ENCODE measurements around the gene D2HGDH. TPM values are rescaled to one million over a fixed set of nuclear protein-coding genes. Genes with fewer than 3 reads are reported as not detected.

Gene D2HGDH
- total RNA-seq, 1 experiment from 2014 or later, result 46.3 TPM

DNA sequence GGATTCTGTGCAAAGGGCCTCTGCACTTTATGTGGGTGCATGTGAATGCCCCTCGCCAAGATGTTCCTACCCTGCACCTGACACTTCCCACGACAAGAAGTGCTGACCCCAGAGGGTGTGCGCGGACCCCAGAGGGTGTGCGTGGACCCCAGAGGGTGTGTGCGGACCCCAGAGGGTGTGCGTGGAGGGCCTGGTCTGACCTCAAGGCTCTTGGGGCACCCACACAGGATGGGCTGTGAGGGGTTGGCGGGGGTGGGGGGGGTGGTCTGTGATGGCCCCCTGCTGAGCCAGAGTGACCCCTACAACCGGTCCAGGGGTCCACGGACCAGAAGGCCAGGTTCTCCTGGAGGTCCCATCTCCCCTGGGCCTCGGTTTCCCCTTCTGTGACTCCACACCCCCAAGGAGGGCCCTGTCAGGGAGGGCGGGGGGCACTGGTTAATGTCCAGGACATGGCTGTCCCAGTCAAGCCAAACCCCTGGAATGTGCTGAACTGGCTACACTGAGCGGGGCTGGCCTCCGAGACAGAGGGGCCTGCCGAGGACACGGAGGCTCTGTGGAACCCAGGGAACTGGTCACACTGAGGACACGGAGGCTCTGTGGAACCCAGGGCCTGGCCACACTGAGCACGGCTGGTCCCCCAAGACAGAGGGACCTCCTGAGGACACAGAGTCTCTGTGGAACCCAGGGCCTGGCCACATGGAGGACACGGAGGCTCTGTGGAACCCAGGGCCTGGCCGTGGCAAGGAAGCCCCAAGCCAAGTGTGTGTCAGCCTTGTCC is 77.7 kb downstream of the D2HGDH start:
- no peaks in the 10 kb centered on the region for H4K20me1 ChIP-seq (ENCODE audit: insufficient read depth)
- TF ChIP-seq CEBPB (IDR thresholded peaks at IDR 0.05; ENCODE audit: low read depth) (no peak), EGR1 (IDR thresholded peaks at IDR 0.05; ENCODE audit: low read depth) (no peak), EZH2 (IDR thresholded peaks at IDR 0.05) (no peak), JUND (IDR thresholded peaks at IDR 0.05) (no peak), YY1 (IDR thresholded peaks at IDR 0.05; ENCODE audit: extremely low read depth, insufficient replicate concordance, low read depth, low read length) (no peak), ATF3 (IDR thresholded peaks at IDR 0.05) (no peak), SRF (IDR thresholded peaks at IDR 0.05; ENCODE audit: low read depth) (no peak), REST (IDR thresholded peaks at IDR 0.05; ENCODE audit: low read depth) (no peak), ELF1 (IDR thresholded peaks at IDR 0.05; ENCODE audit: borderline replicate concordance, low read depth) (no peak), FOSL1 (IDR thresholded peaks at IDR 0.05; ENCODE audit: low read depth) (no peak), TCF7L2 (IDR thresholded peaks at IDR 0.05; ENCODE audit: borderline replicate concordance, extremely low read depth, insufficient read depth, insufficient read length) (no peak), ZFX (IDR thresholded peaks at IDR 0.05) (no peak), RAD21 (IDR thresholded peaks at IDR 0.05; ENCODE audit: low read depth) (no peak), CBX3 (IDR thresholded peaks at IDR 0.05; ENCODE audit: low read depth) (no peak), EZH2phosphoT487 (IDR thresholded peaks at IDR 0.05; ENCODE audit: borderline replicate concordance) (no peak), POLR2AphosphoS5 (IDR thresholded peaks at IDR 0.05; ENCODE audit: low read depth, low read length) (no peak)
- ChIA-PET POLR2A (no interaction called here), RAD21 (ENCODE audit: low non-redundant PET in 1 of 2, low total read pairs in 2 of 2, uncharacterized antibody in 2 of 2, unreplicated experiment in 2 of 2) (no interaction called here), CTCF (no interaction called here)
- intact Hi-C loops (cut with micrococcal nuclease), result no loop called here
- no peak overlapping the region for H2AFZ ChIP-seq (ENCODE audit: low read depth, low read length, poor library complexity, severe bottlenecking)
- H3K36me3 ChIP-seq (ENCODE audit: control insufficient read depth in 1 of 2, insufficient read depth in 2 of 2, low read length in 2 of 2), result no peaks in the 10 kb centered on the region
- H3K9me2 ChIP-seq (ENCODE audit: insufficient read depth), result no peaks in the 10 kb centered on the region
- no peak for ATAC-seq
- no peaks in the 10 kb centered on the region for H3K4me1 ChIP-seq (ENCODE audit: control insufficient read depth in 1 of 2, insufficient read depth in 2 of 2, low read length in 2 of 2)
- DNase-seq (ENCODE audit: low read depth, low spot score), result no peak
- no TSS peak for BruUV-seq (replicated peaks)
- H3K9ac ChIP-seq (ENCODE audit: low read length), result no peak overlapping the region
- no peak overlapping the region for H3K27ac ChIP-seq (ENCODE audit: low read depth, low read length)
- H3K79me2 ChIP-seq (ENCODE audit: insufficient read depth, low read length), result no peaks in the 10 kb centered on the region
- no peaks in the 10 kb centered on the region for H3K27me3 ChIP-seq (ENCODE audit: insufficient read depth, low read length)
- no peak overlapping the region for H3K4me2 ChIP-seq (ENCODE audit: low read length)
- no peaks in the 10 kb centered on the region for H3K9me3 ChIP-seq (ENCODE audit: control insufficient read depth in 1 of 2, insufficient read depth in 1 of 2, low read depth in 1 of 2, low read length in 2 of 2)
- H3K4me3 ChIP-seq (replicated peaks in 1 of 2; ENCODE audit: low read depth in 1 of 2, low read length in 2 of 2), result no peak overlapping the region
